B cell (primary cell): ENCODE results near the gene SPANXD.

Experiments
- CTCF ChIP-seq: fragments of 200-600 bp; IDR thresholded peaks from one replicate; pipeline ENCODE4 v1.8.0; 2022; ENCODE audit warnings: antibody characterized with exemption, mild to moderate bottlenecking
- EZH2 ChIP-seq: IDR thresholded peaks from 2 replicates; pipeline ENCODE4 v1.6.1; 2012; ENCODE audit warnings: borderline replicate concordance, low read depth, mild to moderate bottlenecking, moderate library complexity, low read length; ENCODE audit not compliant: insufficient read depth, poor library complexity, severe bottlenecking

- TF ChIP-seq CTCF (no peak), EZH2 (no peak)
Observed at GRCh38 chrX:141733371-141733770, 34.8 kb upstream of the SPANXD start.
